Neural crest cell (in vitro differentiated cells): ENCODE measurements around the gene TP63. TPM values are rescaled to one million over a fixed set of nuclear protein-coding genes. Genes with fewer than 3 reads are reported as not detected.
"Not testable (repeated sequence)": the region's sequence is repeated elsewhere in the genome, so short reads cannot be mapped to it uniquely, and the experiment has no call there.

Experiments
- DNase-seq: peaks from one replicate; pipeline ENCODE4 v3.0.0; 2021; ENCODE audit warnings: low read depth, mixed read lengths, low spot score
- H3K27ac Mint-ChIP-seq: one replicate; pipeline ENCODE4 v1.8.0; 2021; ENCODE audit warnings: mild to moderate bottlenecking, mixed read lengths; ENCODE audit not compliant: unreplicated experiment
- H3K27me3 Mint-ChIP-seq: 2 replicates; pipeline ENCODE4 v1.8.0; 2021; ENCODE audit warnings: low read depth, mild to moderate bottlenecking, mixed read lengths
- H3K36me3 Mint-ChIP-seq: 2 replicates; pipeline ENCODE4 v1.8.0; 2021; ENCODE audit warnings: low read depth, mild to moderate bottlenecking, mixed read lengths
- H3K4me1 Mint-ChIP-seq: 2 replicates; pipeline ENCODE4 v1.8.0; 2021; ENCODE audit warnings: mixed read lengths
- H3K4me3 Mint-ChIP-seq: one replicate; pipeline ENCODE4 v1.8.0; 2021; ENCODE audit warnings: mild to moderate bottlenecking, mixed read lengths
- H3K9me3 Mint-ChIP-seq: 2 replicates; pipeline ENCODE4 v1.8.0; 2021; ENCODE audit warnings: mixed read lengths
- CTCF ChIP-seq: fragments of 200-600 bp; sonication (generic); conservative IDR thresholded peaks from 2 replicates; pipeline ENCODE4 v1.5.0; 2021; ENCODE audit warnings: antibody characterized with exemption, mild to moderate bottlenecking
- total RNA-seq: library from RNA; stranded (reverse); gene quantifications from 2 replicates; pipeline ENCODE4 v1.2.1, GENCODE V29; 2021

TP63 gene
- total RNA-seq, 1 donor from 2014 or later, result 0.21 TPM

GRCh38 chr3:189598530-189599225 lies 32.5 kb upstream of the TP63 start:
- no peak for DNase-seq
- Mint-ChIP-seq H3K27ac (no peak overlapping the region), H3K4me1 (no peaks in the 10 kb centered on the region), H3K4me3 (no peak overlapping the region), H3K27me3 (no peaks in the 10 kb centered on the region), H3K36me3 (peaks cover 3% of the 10 kb centered on the region), H3K9me3 (peaks cover 3% of the 10 kb centered on the region)
- TF ChIP-seq CTCF, result no peak

- no peak overlapping the region for H3K4me3 Mint-ChIP-seq
Observed at GRCh38 chr3:189602471-189602870, 28.7 kb upstream of the TP63 start.

GRCh38 chr3:189605717-189606116 lies 25.5 kb upstream of the TP63 start:
- H3K4me1 Mint-ChIP-seq, result no peaks in the 10 kb centered on the region
- H3K27me3 Mint-ChIP-seq, result no peaks in the 10 kb centered on the region
- H3K9me3 Mint-ChIP-seq, result peaks cover 6% of the 10 kb centered on the region

More at GRCh38 chr3:189602471-189602870, 28.7 kb upstream of the TP63 start:
- TF ChIP-seq CTCF, result no peak
- Mint-ChIP-seq H3K27me3 (no peaks in the 10 kb centered on the region), H3K4me1 (no peaks in the 10 kb centered on the region), H3K27ac (no peak overlapping the region), H3K36me3 (no peaks in the 10 kb centered on the region), H3K9me3 (no peaks in the 10 kb centered on the region)
- DNase-seq, result no peak

GRCh38 chr3:189606774-189607173 lies 24.4 kb upstream of the TP63 start:
- Mint-ChIP-seq H3K9me3 (peaks cover 12% of the 10 kb centered on the region), H3K27me3 (no peaks in the 10 kb centered on the region), H3K27ac (no peak overlapping the region), H3K4me3 (no peak overlapping the region), H3K36me3 (peaks cover under 1% of the 10 kb centered on the region), H3K4me1 (no peaks in the 10 kb centered on the region)
- no peak for TF ChIP-seq CTCF
- no peak for DNase-seq

More at GRCh38 chr3:189605717-189606116, 25.5 kb upstream of the TP63 start:
- TF ChIP-seq CTCF, result no peak
- Mint-ChIP-seq H3K27ac (no peak overlapping the region), H3K4me3 (no peak overlapping the region), H3K36me3 (no peaks in the 10 kb centered on the region)
- DNase-seq, result no peak

- H3K4me3 Mint-ChIP-seq, H3K27ac Mint-ChIP-seq, H3K4me1 Mint-ChIP-seq, H3K36me3 Mint-ChIP-seq, H3K27me3 Mint-ChIP-seq, DNase-seq: not testable (repeated sequence)
- peaks cover 13% of the 10 kb centered on the region for H3K9me3 Mint-ChIP-seq
Observed at GRCh38 chr3:189612641-189613040, 18.5 kb upstream of the TP63 start.

GRCh38 chr3:189613122-189613521 lies 18.1 kb upstream of the TP63 start:
- no peak overlapping the region for H3K27ac Mint-ChIP-seq
- peaks cover 13% of the 10 kb centered on the region for H3K9me3 Mint-ChIP-seq
- H3K4me3 Mint-ChIP-seq, result no peak overlapping the region
- no peak for DNase-seq
- no peaks in the 10 kb centered on the region for H3K4me1 Mint-ChIP-seq
- H3K36me3 Mint-ChIP-seq, result peaks cover 2% of the 10 kb centered on the region
- no peaks in the 10 kb centered on the region for H3K27me3 Mint-ChIP-seq
- TF ChIP-seq CTCF, result no peak
